22Rv1 (cell line): ENCODE results near the gene PRDM10.

Source experiments
- CTCF ChIP-seq: fragments of 450-650 bp; IDR thresholded peaks from 2 replicates; pipeline ENCODE4 v1.5.1; 2017; ENCODE audit warnings: mild to moderate bottlenecking
- ZFX ChIP-seq: fragments of 450-650 bp; IDR thresholded peaks from 2 replicates; pipeline ENCODE4 v1.6.1; 2017; ENCODE audit warnings: antibody characterized with exemption, borderline replicate concordance

- TF ChIP-seq CTCF (no peak), ZFX (no peak)
Measured at GRCh38 chr11:129980086-129980485, 22.5 kb downstream of the PRDM10 start.
